Upper lobe of right lung (tissue), 1 donor: Measurements from ENCODE around the gene DCLRE1B. TPM values are rescaled to one million over a fixed set of nuclear protein-coding genes. Genes with fewer than 3 reads are reported as not detected.

Experiments
- ATAC-seq: fragments of 200-7000 bp; cut with Tn5 transposase; one replicate; pipeline ENCODE4 v1.9.1; 2020; ENCODE audit warnings: mild to moderate bottlenecking, moderate library complexity
- DNase-seq: peaks from one replicate; pipeline ENCODE4 v3.0.0-alpha.2; 2020
- H3K27ac ChIP-seq: fragments of 200-600 bp; one replicate; pipeline ENCODE4 v1.8.0; 2022
- H3K27me3 ChIP-seq: fragments of 200-600 bp; one replicate; pipeline ENCODE4 v1.8.0; 2022; ENCODE audit warnings: mild to moderate bottlenecking
- H3K36me3 ChIP-seq: fragments of 200-600 bp; one replicate; pipeline ENCODE4 v1.8.0; 2022
- H3K4me1 ChIP-seq: fragments of 200-600 bp; one replicate; pipeline ENCODE4 v1.8.0; 2022
- H3K4me3 ChIP-seq: fragments of 200-600 bp; one replicate; pipeline ENCODE4 v1.8.0; 2022; ENCODE audit warnings: mild to moderate bottlenecking
- H3K9me3 ChIP-seq: fragments of 200-600 bp; one replicate; pipeline ENCODE4 v1.8.0; 2022
- CTCF ChIP-seq: fragments of 200-600 bp; IDR thresholded peaks from one replicate; pipeline ENCODE4 v1.8.0; 2022; ENCODE audit warnings: antibody characterized with exemption
- intact Hi-C: fragments of 100-400 bp; cut with DNase I; formaldehyde crosslinking; loops from one replicate; pipeline ENCODE4 v1.11.0; 2022
- total RNA-seq: library from RNA; stranded (reverse); fragmentation: NEBNext Ultra II Directional; extraction: Animal tissue kit (Norgen Biotek cat#: 25700); gene quantifications from one replicate; pipeline ENCODE4 v1.2.1, GENCODE V29; 2021
- donor health status: DM: no; HTN: yes; CAD: no; lungs with severe emphysema.

The DCLRE1B gene
- total RNA-seq, 1 donor from 2014 or later, result 6.6 TPM

- no peaks in the 10 kb centered on the region for H3K9me3 ChIP-seq
- H3K36me3 ChIP-seq, result peaks cover 52% of the 10 kb centered on the region
- DNase-seq, result no peak
- H3K27me3 ChIP-seq, result no peaks in the 10 kb centered on the region
- TF ChIP-seq CTCF, result no peak
- intact Hi-C loops, result loop anchor here (10.0 kb wide), 1 partner anchor 64 kb away; no protein-coding TSS in a partner anchor
- H3K4me1 ChIP-seq, result peaks cover 8% of the 10 kb centered on the region
- peak; percentile 53 for ATAC-seq
- H3K4me3 ChIP-seq, result no peak overlapping the region
- H3K27ac ChIP-seq, result no peak overlapping the region
Observed at GRCh38 chr1:113898241-113898814, 6.8 kb upstream of the DCLRE1B start.

GRCh38 chr1:113899111-113899510, 6.0 kb upstream of the DCLRE1B start:
- H3K4me1 ChIP-seq, result peaks cover 15% of the 10 kb centered on the region
- no peaks in the 10 kb centered on the region for H3K27me3 ChIP-seq
- TF ChIP-seq CTCF, result no peak
- intact Hi-C loops, result loop anchor here (10.0 kb wide), 1 partner anchor 64 kb away; no protein-coding TSS in a partner anchor
- H3K36me3 ChIP-seq, result peaks cover 52% of the 10 kb centered on the region
- no peak overlapping the region for H3K4me3 ChIP-seq
- DNase-seq, result no peak
- ATAC-seq, result no peak
- H3K27ac ChIP-seq, result no peak overlapping the region
- no peaks in the 10 kb centered on the region for H3K9me3 ChIP-seq

- peaks cover 15% of the 10 kb centered on the region for H3K4me1 ChIP-seq
- no peak for TF ChIP-seq CTCF
- no peak for ATAC-seq
- H3K36me3 ChIP-seq, result peaks cover 38% of the 10 kb centered on the region
- DNase-seq, result no peak
- no peak overlapping the region for H3K27ac ChIP-seq
- no peaks in the 10 kb centered on the region for H3K27me3 ChIP-seq
- H3K9me3 ChIP-seq, result no peaks in the 10 kb centered on the region
- intact Hi-C loops, result no loop called here
- H3K4me3 ChIP-seq, result no peak overlapping the region
Observed at GRCh38 chr1:113901191-113901590, 3.9 kb upstream of the DCLRE1B start.

- no peaks in the 10 kb centered on the region for H3K9me3 ChIP-seq
- ATAC-seq, result no peak
- no peak for TF ChIP-seq CTCF
- peak overlapping the region; percentile 76 for H3K4me3 ChIP-seq
- no peak for DNase-seq
- no peaks in the 10 kb centered on the region for H3K27me3 ChIP-seq
- peak overlapping the region; percentile 88 for H3K27ac ChIP-seq
- intact Hi-C loops, result no loop called here
- H3K36me3 ChIP-seq, result peaks cover 31% of the 10 kb centered on the region
- H3K4me1 ChIP-seq, result peaks cover 10% of the 10 kb centered on the region
Observed at GRCh38 chr1:113903501-113904292, 1.4 kb upstream of the DCLRE1B start.

- Histone ChIP-seq H3K9me3 (no peaks in the 10 kb centered on the region), H3K36me3 (peaks cover 36% of the 10 kb centered on the region), H3K4me3 (peak overlapping the region; percentile 76), H3K4me1 (peaks cover 10% of the 10 kb centered on the region), H3K27me3 (no peaks in the 10 kb centered on the region), H3K27ac (peak overlapping the region; percentile 88)
- no peak for DNase-seq
- intact Hi-C loops, result no loop called here
- no peak for TF ChIP-seq CTCF
- ATAC-seq, result no peak
Observed at GRCh38 chr1:113904293-113904673, 843 bp upstream of the DCLRE1B start.
